Measurements from ENCODE around the gene PTPRT.

GRCh38 chr20:42581311-42581710 lies 608.4 kb downstream of the PTPRT start:
- TF ChIP-seq CTCF (IDR thresholded peaks at IDR 0.05) (no peak), POLR2A (IDR thresholded peaks at IDR 0.05) (no peak), EP300 (IDR thresholded peaks at IDR 0.05; ENCODE audit: low read depth) (no peak), POLR2AphosphoS5 (IDR thresholded peaks at IDR 0.05) (no peak)

Data from transverse colon (tissue), 4 donors.